HEK293T (cell line): ENCODE data around the gene SETBP1.

ENCODE experiments used
- ARNT ChIP-seq: fragments of 450-650 bp; IDR thresholded peaks from 2 replicates; pipeline ENCODE4 v1.6.1; 2017; ENCODE audit warnings: mild to moderate bottlenecking
- BHLHE40 ChIP-seq: fragments of 450-650 bp; IDR thresholded peaks from 2 replicates; pipeline ENCODE4 v1.6.1; 2016; ENCODE audit warnings: mild to moderate bottlenecking, moderate library complexity, borderline replicate concordance
- CTBP1 ChIP-seq: fragments of 450-650 bp; IDR thresholded peaks from 2 replicates; pipeline ENCODE4 v1.6.1; 2016; ENCODE audit warnings: borderline replicate concordance
- FOXA1 ChIP-seq: fragments of 450-650 bp; IDR thresholded peaks from 2 replicates; pipeline ENCODE4 v1.6.1; 2016; ENCODE audit warnings: mild to moderate bottlenecking
- FOXK2 ChIP-seq: fragments of 450-650 bp; IDR thresholded peaks from 2 replicates; pipeline ENCODE4 v1.6.1; 2016; ENCODE audit warnings: mild to moderate bottlenecking
- FOXM1 ChIP-seq: fragments of 450-650 bp; IDR thresholded peaks from 2 replicates; pipeline ENCODE4 v1.6.1; 2017; ENCODE audit warnings: mild to moderate bottlenecking, borderline replicate concordance
- HDGF ChIP-seq: fragments of 450-650 bp; IDR thresholded peaks from 2 replicates; pipeline ENCODE4 v1.6.1; 2017; ENCODE audit warnings: antibody characterized with exemption, borderline replicate concordance
- NFRKB ChIP-seq: fragments of 450-650 bp; IDR thresholded peaks from 2 replicates; pipeline ENCODE4 v1.6.1; 2016; ENCODE audit warnings: mild to moderate bottlenecking, moderate library complexity
- PKNOX1 ChIP-seq: fragments of 450-650 bp; IDR thresholded peaks from 2 replicates; pipeline ENCODE4 v1.6.1; 2016
- SP1 ChIP-seq: fragments of 450-650 bp; IDR thresholded peaks from 2 replicates; pipeline ENCODE4 v1.6.1; 2017
- SUZ12 ChIP-seq: fragments of 450-650 bp; IDR thresholded peaks from 2 replicates; pipeline ENCODE4 v1.6.1; 2016; ENCODE audit warnings: mild to moderate bottlenecking
- ZNF384 ChIP-seq: fragments of 450-650 bp; IDR thresholded peaks from 2 replicates; pipeline ENCODE4 v1.6.1; 2016

DNA sequence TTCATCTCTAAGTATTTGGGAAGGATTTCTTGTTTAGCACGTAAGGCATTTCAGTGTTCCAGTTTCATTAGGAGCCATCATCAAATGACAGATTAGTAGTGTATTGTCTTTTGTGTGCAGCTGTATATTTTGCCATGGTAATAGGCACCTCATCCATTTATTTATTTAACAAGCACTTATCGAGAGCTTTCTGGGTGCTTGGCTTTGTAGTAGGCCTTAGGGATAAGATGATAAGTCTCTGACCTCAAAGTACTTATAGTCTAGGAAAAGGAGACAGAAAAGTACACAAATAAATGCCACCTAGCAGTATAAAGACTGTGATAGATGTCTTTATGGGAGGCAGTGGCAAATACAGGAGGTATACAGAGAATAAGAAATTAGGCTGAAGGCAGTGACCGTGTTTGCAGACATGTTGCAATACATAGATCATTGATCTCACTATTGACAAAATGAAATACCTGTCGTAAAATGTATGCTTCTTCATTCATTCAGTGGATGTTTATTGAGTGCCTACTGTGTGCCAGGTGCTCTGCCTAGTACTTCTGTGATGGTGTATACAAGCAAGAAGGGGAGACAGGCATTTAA lies 265.9 kb downstream of the SETBP1 start:
- TF ChIP-seq BHLHE40 (no peak), FOXK2 (no peak), FOXM1 (no peak), SP1 (no peak), CTBP1 (no peak), ZNF384 (no peak), ARNT (no peak), SUZ12 (no peak), HDGF (no peak), NFRKB (no peak), PKNOX1 (no peak), FOXA1 (no peak)
